ENCODE results near the gene STYXL1.

DNA sequence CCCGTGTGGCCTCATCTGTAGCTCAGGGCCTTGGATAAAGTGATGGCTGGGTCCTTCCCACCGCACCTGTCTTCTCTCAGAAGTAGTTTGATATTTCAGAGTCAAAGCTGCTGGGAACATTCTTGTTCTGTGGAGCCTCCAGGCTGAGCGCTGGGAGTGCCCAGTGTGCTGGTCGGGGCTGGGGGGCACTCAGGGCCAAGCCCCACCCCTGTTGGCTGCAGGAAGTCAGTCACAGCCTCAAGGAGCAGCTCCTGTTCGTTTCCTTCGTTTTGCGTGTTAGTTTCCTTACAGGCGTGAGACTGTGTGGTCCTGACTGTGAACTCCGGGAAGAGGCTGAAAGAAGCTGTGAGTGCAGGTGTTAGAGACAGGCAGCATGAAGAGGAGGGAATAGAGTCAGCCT, 99.6 kb downstream of the STYXL1 start:
- TF ChIP-seq, protein P1, sequence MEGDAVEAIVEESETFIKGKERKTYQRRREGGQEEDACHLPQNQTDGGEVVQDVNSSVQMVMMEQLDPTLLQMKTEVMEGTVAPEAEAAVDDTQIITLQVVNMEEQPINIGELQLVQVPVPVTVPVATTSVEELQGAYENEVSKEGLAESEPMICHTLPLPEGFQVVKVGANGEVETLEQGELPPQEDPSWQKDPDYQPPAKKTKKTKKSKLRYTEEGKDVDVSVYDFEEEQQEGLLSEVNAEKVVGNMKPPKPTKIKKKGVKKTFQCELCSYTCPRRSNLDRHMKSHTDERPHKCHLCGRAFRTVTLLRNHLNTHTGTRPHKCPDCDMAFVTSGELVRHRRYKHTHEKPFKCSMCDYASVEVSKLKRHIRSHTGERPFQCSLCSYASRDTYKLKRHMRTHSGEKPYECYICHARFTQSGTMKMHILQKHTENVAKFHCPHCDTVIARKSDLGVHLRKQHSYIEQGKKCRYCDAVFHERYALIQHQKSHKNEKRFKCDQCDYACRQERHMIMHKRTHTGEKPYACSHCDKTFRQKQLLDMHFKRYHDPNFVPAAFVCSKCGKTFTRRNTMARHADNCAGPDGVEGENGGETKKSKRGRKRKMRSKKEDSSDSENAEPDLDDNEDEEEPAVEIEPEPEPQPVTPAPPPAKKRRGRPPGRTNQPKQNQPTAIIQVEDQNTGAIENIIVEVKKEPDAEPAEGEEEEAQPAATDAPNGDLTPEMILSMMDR (conservative IDR thresholded peaks at IDR 0.05; ENCODE audit: low read depth in 2 of 2) = no peak
- no peak for TF ChIP-seq REST (IDR thresholded peaks at IDR 0.05; ENCODE audit: unreplicated experiment)
- no peak for TF ChIP-seq EZH2phosphoT487 (IDR thresholded peaks at IDR 0.05; ENCODE audit: unreplicated experiment)
- no peak for TF ChIP-seq JUNB (IDR thresholded peaks at IDR 0.05; ENCODE audit: unreplicated experiment)
- no peak for TF ChIP-seq CREB1 (CRISPR knock-in tag; IDR thresholded peaks at IDR 0.05; ENCODE audit: low read depth)
- no peak for TF ChIP-seq POLR2AphosphoS5 (IDR thresholded peaks at IDR 0.05; ENCODE audit: low read depth)
- no peak for TF ChIP-seq EZH2 (IDR thresholded peaks at IDR 0.05; ENCODE audit: low read depth, unreplicated experiment)
- no peak for TF ChIP-seq ZNF114 (CRISPR knock-in tag; IDR thresholded peaks at IDR 0.05)
- TF ChIP-seq, protein P2, sequence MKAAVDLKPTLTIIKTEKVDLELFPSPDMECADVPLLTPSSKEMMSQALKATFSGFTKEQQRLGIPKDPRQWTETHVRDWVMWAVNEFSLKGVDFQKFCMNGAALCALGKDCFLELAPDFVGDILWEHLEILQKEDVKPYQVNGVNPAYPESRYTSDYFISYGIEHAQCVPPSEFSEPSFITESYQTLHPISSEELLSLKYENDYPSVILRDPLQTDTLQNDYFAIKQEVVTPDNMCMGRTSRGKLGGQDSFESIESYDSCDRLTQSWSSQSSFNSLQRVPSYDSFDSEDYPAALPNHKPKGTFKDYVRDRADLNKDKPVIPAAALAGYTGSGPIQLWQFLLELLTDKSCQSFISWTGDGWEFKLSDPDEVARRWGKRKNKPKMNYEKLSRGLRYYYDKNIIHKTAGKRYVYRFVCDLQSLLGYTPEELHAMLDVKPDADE (IDR thresholded peaks at IDR 0.05) = no peak
- no peak for TF ChIP-seq ZNF331 (CRISPR knock-in tag; IDR thresholded peaks at IDR 0.05; ENCODE audit: low read depth)
- no peak for TF ChIP-seq NANOG (IDR thresholded peaks at IDR 0.05; ENCODE audit: borderline replicate concordance)

Measured in GM23338 (cell line).